MM.1S (cell line): ENCODE measurements around the gene TAS1R1.

Experiments used
- EZH2phosphoT487 ChIP-seq: fragments of 300-600 bp; sonication (generic); IDR thresholded peaks from 2 replicates; pipeline ENCODE4 v1.6.1; 2018; ENCODE audit warnings: antibody characterized with exemption, low read length
- TF ChIP-seq, protein P1 (sequence below): fragments of 300-600 bp; sonication (generic); IDR thresholded peaks from 2 replicates; pipeline ENCODE4 v1.5.1; 2016; ENCODE audit warnings: antibody characterized with exemption, low read length, mixed read lengths

DNA sequence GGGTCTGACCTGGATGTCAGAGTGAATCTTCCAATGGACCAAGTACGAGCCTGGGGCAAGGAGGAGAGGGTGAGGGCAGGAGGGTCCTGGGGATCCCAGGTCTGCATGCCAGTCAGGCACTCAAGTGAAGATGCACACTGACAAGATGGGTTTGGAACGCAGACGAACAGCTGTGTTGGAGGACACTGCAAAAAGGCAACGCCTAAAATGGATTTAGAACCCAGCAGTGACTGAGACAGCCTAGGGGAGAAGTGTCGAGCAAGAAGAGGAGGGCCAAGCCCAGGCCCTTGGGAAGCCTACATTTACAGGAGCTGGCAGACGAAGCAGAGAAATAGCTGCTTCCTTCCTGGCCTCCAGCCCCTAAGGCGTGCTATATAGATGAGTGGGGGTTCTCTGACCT lies 26.6 kb upstream of the TAS1R1 start:
- no peak for TF ChIP-seq EZH2phosphoT487
- TF ChIP-seq, protein P1, sequence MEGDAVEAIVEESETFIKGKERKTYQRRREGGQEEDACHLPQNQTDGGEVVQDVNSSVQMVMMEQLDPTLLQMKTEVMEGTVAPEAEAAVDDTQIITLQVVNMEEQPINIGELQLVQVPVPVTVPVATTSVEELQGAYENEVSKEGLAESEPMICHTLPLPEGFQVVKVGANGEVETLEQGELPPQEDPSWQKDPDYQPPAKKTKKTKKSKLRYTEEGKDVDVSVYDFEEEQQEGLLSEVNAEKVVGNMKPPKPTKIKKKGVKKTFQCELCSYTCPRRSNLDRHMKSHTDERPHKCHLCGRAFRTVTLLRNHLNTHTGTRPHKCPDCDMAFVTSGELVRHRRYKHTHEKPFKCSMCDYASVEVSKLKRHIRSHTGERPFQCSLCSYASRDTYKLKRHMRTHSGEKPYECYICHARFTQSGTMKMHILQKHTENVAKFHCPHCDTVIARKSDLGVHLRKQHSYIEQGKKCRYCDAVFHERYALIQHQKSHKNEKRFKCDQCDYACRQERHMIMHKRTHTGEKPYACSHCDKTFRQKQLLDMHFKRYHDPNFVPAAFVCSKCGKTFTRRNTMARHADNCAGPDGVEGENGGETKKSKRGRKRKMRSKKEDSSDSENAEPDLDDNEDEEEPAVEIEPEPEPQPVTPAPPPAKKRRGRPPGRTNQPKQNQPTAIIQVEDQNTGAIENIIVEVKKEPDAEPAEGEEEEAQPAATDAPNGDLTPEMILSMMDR: no peak
